HL-60 (cell line): ENCODE results near the gene FABP3.

Experiments used
- CTCF ChIP-seq: IDR thresholded peaks from one replicate; pipeline ENCODE4 v1.5.1; 2011; ENCODE audit warnings: low read length, control low read depth, inconsistent platforms; ENCODE audit not compliant: insufficient read depth
- GABPA ChIP-seq: IDR thresholded peaks from 2 replicates; pipeline ENCODE4 v1.6.1; 2012; ENCODE audit warnings: low read depth
- POLR2AphosphoS5 ChIP-seq: IDR thresholded peaks from 2 replicates; pipeline ENCODE4 v1.6.1; 2012; ENCODE audit warnings: low read depth
- REST ChIP-seq: IDR thresholded peaks from 2 replicates; pipeline ENCODE4 v1.6.1; 2012; ENCODE audit warnings: low read depth; ENCODE audit not compliant: insufficient replicate concordance

- TF ChIP-seq POLR2AphosphoS5: no peak
- no peak for TF ChIP-seq GABPA
- TF ChIP-seq CTCF: no peak
- TF ChIP-seq REST: no peak
These were observed 18.6 kb downstream of the FABP3 start for GRCh38 chr1:31354283-31354682.
